A673 (cell line): Measurements from ENCODE around the gene CHERP.
"Not testable (repeated sequence)": the region's sequence is repeated elsewhere in the genome, so short reads cannot be mapped to it uniquely, and the experiment has no call there.

Source experiments
- EZH2 ChIP-seq: fragments of 200-600 bp; sonication (generic); IDR thresholded peaks from 2 replicates; pipeline ENCODE4 v1.6.1; 2017; ENCODE audit warnings: borderline replicate concordance, low read depth, mild to moderate bottlenecking, mixed read lengths, antibody characterized with exemption, low read length; ENCODE audit not compliant: poor library complexity, severe bottlenecking
- TF ChIP-seq, protein P1 (sequence below): fragments of 300-800, 200-600 bp; sonication (generic); conservative IDR thresholded peaks from 2 replicates; pipeline ENCODE4 v1.5.1; 2017; ENCODE audit warnings: low read depth, mild to moderate bottlenecking, antibody characterized with exemption, low read length, moderate library complexity, mixed read lengths

DNA sequence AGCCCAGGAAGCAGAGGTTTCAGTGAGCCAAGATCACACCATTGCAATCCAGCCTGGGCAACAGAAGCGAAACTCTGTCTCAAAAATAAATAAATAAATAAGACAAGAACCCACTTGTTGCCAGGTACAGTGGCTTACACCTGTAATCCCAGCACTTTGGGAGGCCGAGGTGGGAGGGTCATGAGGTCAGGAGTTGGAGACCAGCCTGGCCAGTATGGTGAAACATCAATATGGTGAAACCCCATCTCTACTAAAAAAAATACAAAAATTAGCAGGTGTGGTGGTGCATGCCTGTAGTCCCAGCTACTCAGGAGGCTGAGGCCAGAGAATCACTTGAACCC, 69.7 kb downstream of the CHERP start:
- TF ChIP-seq, protein P1, sequence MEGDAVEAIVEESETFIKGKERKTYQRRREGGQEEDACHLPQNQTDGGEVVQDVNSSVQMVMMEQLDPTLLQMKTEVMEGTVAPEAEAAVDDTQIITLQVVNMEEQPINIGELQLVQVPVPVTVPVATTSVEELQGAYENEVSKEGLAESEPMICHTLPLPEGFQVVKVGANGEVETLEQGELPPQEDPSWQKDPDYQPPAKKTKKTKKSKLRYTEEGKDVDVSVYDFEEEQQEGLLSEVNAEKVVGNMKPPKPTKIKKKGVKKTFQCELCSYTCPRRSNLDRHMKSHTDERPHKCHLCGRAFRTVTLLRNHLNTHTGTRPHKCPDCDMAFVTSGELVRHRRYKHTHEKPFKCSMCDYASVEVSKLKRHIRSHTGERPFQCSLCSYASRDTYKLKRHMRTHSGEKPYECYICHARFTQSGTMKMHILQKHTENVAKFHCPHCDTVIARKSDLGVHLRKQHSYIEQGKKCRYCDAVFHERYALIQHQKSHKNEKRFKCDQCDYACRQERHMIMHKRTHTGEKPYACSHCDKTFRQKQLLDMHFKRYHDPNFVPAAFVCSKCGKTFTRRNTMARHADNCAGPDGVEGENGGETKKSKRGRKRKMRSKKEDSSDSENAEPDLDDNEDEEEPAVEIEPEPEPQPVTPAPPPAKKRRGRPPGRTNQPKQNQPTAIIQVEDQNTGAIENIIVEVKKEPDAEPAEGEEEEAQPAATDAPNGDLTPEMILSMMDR, result not testable (repeated sequence)
- TF ChIP-seq EZH2, result not testable (repeated sequence)
